Measurements from ENCODE around the gene PPP1R9B. TPM values are rescaled to one million over a fixed set of nuclear protein-coding genes. Genes with fewer than 3 reads are reported as not detected.

Gene PPP1R9B
- total RNA-seq, 1 experiment from 2014 or later = 40.6 TPM

DNA sequence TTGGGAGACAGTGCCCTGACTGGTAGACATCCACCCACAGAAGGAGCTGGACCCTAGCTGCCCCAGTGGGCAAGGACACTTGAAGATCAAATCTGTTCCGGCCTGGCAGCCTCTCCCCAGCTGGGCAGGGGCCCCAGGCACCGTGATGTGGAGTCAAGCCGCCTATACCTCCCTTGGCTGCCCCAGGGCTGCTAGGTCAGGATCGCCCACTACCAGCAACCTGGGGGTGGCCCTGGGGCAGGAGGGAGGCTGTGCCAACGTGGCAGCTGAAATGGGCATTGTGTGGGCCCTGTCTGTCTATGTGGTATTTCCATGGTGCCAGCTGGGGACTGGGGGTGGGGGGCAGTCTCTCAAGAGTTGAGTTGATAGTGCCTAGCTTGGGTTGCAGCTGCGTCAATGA, 54.4 kb downstream of the PPP1R9B start:
- no peak for DNase-seq (ENCODE audit: extremely low read depth, low read depth)

DNA sequence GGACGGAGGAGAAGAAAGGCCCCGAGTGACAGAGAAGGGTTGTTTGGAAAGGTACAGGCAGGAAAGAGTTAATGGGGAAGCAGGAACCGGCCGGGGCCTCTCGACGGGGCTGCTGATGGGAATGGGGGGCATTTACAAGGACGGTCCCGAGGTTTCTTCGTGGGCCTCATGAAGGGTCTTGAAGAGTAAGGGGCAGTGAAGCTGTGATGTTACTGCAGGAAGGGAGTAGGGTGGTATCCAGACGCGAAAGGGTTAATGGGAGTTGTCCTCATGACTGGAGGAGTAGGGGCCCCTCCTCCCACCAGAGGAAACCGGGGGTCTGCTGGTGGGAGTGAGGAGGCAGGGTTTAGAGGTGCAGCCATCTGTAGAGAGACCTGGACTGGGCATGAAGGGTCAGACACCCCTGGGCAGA, 54.8 kb downstream of the PPP1R9B start:
- DNase-seq (ENCODE audit: extremely low read depth, low read depth) = no peak

DNA sequence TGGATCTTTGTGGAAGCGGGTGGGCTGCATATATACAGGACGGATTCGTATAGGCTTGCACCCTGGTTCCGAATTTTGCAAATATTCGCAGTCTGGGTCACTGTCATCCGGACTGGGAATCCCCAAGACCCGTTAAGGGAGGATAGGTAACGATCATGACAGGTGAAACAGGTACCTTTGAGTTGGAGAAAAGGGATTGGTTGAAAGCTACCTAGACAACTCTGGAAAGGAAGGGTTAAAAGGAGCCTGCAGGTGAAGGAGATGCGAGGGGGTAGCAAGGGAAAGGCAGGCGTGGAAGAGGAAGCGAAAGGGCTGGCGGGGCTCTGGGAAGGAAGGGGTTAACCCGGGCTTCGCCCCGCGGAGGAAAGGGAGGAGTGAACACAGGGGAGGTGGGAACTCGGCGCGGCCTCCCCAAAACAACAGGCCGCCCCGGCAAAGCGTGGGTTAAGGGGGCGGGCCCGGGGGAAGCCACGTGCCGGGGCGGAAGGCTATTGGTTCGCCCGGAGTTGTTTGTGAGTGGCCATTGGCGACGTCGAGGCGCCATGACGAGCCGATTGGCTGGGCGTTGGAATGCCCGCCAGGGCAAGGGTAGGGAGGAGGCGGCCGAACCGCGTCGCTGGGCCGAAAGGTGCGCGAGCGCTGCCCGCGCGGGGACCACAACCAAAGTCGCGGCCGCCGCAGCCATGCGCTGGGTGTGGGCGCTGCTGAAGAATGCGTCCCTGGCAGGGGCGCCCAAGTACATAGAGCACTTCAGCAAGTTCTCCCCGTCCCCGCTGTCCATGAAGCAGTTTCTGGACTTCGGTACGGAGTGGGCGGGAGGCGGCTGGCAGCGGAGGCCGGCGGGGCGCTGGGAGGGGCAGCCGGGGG, 55.5 kb downstream of the PPP1R9B start, which contains the start of gene PDK2:
Gene PDK2, plus strand, starts transcription at position 599 of the 867 bp plus-strand sequence. Its CDS starts 85 bp downstream, at position 684.
- DNase-seq (ENCODE audit: extremely low read depth, low read depth) = peak; percentile 78

DNA sequence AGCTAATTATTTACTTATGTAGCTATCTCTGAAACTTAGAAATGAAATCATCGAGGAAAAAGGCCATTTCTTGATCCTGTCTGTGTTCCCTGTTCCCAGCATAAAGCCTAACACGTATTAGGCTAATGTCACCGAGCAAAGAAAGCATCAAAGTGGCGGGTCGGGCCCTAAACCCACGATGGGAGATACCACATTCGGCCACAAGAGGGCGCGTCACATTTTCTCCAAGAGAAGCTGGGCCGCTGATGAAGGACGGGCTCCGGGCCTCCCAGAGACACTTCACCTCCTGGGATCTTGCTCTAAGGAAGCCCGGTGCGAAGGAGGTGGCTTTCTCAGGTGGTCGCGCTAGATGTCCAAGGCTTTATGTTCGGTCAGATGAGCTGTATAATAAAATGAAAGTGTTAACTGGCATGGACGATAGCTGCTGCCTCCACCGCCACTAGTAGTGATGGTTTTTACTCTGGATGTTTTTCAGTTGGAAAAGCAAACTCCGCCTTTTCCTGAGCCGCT, 56.2 kb downstream of the PPP1R9B start:
- peak; percentile 81 for DNase-seq (ENCODE audit: extremely low read depth, low read depth)

DNA sequence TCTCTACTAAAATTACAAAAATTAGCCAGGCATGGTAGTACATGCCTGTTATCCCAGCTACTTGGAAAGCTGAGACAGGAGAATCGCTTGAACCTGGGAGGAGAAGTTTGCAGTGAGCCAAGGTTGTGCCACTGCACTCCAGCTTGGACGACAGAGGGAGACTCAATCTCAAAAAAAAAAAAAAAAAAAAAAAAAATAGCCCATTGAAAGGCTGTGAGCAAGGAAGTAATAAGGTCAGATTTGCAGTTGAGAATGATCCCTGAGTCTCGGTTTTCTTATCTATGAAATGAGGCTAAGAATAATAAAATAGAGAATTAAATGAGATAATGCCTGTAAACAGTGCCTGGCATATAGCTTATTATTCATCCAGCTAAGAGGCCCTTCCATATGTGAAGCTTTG, 56.7 kb downstream of the PPP1R9B start:
- no peak for DNase-seq (ENCODE audit: extremely low read depth, low read depth)

DNA sequence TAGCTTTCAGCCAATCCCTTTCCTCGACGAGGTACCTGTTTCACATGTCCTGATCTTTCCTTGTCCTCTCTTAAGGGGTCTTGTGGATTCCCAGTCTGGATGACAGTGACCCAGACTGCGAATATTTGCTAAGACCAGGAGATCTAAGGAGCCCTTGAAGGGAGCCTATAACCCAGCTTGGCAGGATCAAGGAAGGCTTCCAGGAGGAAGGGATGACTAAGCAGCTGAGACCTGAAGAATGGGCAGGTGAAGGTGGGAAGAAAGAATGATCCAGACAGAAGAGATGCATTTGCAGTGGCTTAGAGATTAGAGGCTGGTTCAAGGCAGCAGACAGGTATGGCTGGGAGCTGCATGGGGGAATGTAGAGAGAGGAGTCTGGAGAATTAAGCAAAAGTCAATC, 57.2 kb downstream of the PPP1R9B start:
- DNase-seq (ENCODE audit: extremely low read depth, low read depth) = no peak

DNA sequence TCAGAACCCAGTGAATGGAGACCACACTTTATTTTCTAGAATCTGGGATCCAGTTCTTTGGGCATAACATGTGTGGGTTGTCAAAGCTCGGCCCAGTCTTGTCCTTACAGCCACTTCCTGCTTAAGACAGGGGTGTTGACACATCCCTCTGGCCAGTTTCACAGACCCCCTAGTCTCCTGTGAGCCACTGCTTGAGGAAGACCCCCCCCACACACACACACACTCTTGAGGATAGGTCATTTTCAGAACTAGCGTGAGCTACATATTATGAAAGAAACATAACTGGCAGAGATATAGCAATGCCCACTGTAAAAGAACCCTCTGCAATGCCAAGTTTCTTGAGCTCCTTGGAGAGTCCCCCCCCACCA, 58.6 kb downstream of the PPP1R9B start:
- no peak for DNase-seq (ENCODE audit: extremely low read depth, low read depth)

DNA sequence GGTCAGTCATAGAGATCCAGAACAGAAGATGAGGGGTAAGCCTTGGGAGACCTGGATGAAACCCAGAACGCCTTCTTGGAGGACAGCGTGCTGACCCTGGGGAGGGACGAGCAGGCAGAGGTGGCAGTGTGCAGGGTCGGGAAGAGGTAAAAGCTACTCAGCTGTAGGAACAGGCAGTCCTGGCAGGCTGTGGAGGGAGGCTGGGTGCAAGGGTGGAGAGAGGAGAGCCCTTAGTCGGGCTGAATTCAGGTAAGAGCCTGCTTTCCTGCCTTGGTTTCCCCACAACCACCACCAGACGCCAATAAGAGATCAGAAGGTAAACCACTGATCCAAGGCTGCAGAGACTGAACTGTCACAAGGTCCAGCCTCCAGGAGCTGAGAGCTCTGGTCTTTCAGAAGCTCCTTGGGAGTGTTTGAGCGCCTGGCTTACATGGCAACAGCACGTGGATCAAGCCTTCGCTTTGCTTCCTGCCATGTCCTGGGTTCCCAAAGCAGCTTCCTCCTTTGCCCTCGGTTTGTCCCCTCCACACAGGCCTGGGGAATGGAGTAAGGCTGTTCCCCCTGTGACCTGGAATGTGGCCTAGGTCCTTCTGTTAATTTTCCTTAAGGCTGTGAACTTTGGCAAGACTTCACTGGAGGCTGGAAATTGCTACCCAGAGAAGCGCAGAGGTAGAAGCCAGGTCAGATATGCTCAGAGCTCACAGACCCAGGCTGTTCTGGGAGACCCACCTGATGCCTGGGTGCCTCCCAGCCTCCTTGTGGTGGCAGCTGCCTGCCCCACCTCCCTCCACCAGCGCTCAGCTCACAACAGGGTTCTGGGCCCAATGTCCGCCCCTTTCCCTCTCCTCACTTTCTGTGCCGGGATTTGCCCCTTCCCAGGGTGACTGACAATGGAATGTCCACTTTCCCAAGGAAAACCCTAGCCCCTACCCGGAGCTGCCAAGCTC, 59.2 kb downstream of the PPP1R9B start:
- no peak for DNase-seq (ENCODE audit: extremely low read depth, low read depth)

DNA sequence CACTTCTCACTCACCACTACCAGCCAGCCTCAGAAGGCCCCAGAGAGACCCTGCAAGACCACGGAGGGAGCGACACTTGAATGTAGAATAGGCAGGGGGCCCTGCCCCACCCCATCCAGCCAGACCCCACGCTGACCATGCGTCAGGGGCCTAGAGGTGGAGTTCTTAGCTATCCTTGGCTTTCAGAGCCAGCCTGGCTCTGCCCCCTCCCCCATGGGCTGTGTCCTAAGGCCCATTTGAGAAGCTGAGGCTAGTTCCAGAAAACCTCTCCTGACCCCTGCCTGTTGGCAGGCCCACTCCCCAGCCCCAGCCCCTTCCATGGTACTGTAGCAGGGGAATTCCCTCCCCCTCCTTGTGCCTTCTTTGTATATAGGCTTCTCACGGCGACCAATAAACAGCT, 60.4 kb downstream of the PPP1R9B start:
- no peak for DNase-seq (ENCODE audit: extremely low read depth, low read depth)

DNA sequence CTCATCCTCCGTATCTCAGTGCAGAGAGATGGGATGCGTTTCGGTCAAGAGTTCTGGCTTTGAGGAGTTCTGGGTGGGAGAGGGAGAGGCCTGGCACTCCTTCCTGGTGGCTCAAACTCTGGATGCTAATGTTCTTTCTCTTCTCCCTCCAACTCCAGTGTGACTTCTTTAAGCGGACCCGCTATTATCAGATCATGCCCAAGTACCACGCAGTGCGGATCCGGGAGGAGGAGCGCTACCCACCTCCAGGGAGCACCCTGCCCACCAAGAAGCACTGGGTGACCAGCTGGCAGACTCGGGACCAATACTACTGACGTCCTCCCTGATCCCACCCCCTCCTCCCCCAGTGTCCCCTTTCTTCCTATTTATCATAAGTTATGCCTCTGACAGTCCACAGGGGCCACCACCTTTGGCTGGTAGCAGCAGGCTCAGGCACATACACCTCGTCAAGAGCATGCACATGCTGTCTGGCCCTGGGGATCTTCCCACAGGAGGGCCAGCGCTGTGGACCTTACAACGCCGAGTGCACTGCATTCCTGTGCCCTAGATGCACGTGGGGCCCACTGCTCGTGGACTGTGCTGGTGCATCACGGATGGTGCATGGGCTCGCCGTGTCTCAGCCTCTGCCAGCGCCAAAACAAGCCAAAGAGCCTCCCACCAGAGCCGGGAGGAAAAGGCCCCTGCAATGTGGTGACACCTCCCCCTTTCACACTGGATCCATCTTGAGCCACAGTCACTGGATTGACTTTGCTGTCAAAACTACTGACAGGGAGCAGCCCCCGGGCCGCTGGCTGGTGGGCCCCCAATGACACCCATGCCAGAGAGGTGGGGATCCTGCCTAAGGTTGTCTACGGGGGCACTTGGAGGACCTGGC, 61.3 kb downstream of the PPP1R9B start:
- DNase-seq (ENCODE audit: extremely low read depth, low read depth) = no peak

DNA sequence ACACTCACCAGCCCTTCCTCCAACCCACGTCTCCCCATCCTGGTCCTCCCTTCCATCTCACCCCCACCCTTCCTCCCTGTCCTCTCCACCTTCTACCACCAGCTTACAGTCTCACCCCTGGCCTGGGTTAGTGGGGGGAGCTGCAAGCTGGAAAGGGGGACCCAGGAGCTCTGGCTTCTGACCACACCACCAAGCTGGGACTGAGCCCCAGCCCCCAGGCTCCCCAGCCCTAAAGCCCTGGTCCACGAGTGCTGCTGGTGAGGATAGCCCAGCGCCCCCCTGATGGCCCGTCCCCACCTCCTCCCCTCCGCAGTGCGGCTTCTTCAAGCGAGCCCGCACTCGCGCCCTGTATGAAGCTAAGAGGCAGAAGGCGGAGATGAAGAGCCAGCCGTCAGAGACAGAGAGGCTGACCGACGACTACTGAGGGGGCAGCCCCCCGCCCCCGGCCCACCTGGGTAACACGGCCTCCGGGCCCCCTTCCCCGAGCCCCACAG, 62.5 kb downstream of the PPP1R9B start:
- no peak for DNase-seq (ENCODE audit: extremely low read depth, low read depth)

DNA sequence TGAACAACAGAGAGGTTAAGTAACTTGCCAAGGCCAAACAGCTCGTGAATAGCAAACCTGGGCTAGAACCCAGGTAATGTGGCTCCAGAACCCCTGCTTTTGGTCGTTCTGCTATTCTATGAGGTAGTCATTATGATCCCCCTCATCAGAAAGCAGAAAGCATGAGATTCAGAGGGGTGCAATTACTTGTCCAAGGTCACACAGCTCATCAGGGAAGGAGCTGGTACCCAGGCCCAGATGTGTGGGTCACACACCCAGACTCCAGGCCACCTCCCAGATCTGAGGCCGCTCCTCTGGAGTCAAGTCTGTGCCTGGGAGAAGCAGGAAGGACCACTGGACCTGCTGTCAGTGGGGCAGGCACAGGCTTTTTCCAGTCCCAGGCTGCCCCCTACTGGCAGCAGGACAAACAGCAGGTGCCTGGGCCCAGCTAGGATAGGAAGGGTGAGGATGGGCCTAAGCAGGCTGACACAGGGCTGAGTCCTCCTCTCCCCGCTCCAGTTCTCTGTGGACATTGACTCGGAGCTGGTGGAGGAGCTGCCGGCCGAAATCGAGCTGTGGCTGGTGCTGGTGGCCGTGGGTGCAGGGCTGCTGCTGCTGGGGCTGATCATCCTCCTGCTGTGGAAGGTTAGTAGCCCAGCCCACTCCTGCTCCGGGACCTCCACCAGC, 63.1 kb downstream of the PPP1R9B start:
- DNase-seq (ENCODE audit: extremely low read depth, low read depth) = peak; percentile 68

Other genes with a start within 250 kb of the PPP1R9B start
- gene DLX4, start 181.5 kb downstream of the PPP1R9B start, total RNA-seq (2014; rRNA removed; shearing (Covaris generic)) = 0.12 and 0.54 TPM in 2 replicates
- gene DLX3, start 155.5 kb downstream of the PPP1R9B start, total RNA-seq (2014; rRNA removed; shearing (Covaris generic)) = not detected in 2 replicates
- gene ITGA3, start 94.6 kb downstream of the PPP1R9B start, total RNA-seq (2014; rRNA removed; shearing (Covaris generic)) = 19.5 and 23.3 TPM in 2 replicates
- gene PDK2, start 55.3 kb downstream of the PPP1R9B start, total RNA-seq (2014; rRNA removed; shearing (Covaris generic)) = 3.9 and 4.4 TPM in 2 replicates
- gene SAMD14, start 20.5 kb downstream of the PPP1R9B start, total RNA-seq (2014; rRNA removed; shearing (Covaris generic)) = not detected in 2 replicates
- gene SGCA, start 15.3 kb upstream of the PPP1R9B start, total RNA-seq (2014; rRNA removed; shearing (Covaris generic)) = not detected in 2 replicates
- gene COL1A1, start 51.0 kb upstream of the PPP1R9B start, total RNA-seq (2014; rRNA removed; shearing (Covaris generic)) = 0.66 and 1.2 TPM in 2 replicates
- 0.52 and 1.4 TPM in 2 replicates for gene TMEM92, start 123.8 kb upstream of the PPP1R9B start, total RNA-seq (2014; rRNA removed; shearing (Covaris generic))
- 19.6 and 21.0 TPM in 2 replicates for gene XYLT2, start 195.4 kb upstream of the PPP1R9B start, total RNA-seq (2014; rRNA removed; shearing (Covaris generic))
- 61.6 and 66.7 TPM in 2 replicates for gene MRPL27, start 222.5 kb upstream of the PPP1R9B start, total RNA-seq (2014; rRNA removed; shearing (Covaris generic))
- gene EME1, start 222.6 kb upstream of the PPP1R9B start, total RNA-seq (2014; rRNA removed; shearing (Covaris generic)) = 8.4 and 14.1 TPM in 2 replicates
- gene LRRC59, start 246.8 kb upstream of the PPP1R9B start, total RNA-seq (2014; rRNA removed; shearing (Covaris generic)) = 165 and 175 TPM in 2 replicates